ENCODE measurements around the gene TNFAIP6. TPM values are rescaled to one million over a fixed set of nuclear protein-coding genes. Genes with fewer than 3 reads are reported as not detected.
A peak's percentile ranks its signal among the peaks of the same experiment; 100 is the strongest.

TNFAIP6 gene
- total and polyA plus RNA-seq, 10 of the 15 experiments (the other 5 are each of a cell fraction or from before 2014, with no cell fraction given) = 0.68 to 5.7 (median 1.3) TPM

DNA sequence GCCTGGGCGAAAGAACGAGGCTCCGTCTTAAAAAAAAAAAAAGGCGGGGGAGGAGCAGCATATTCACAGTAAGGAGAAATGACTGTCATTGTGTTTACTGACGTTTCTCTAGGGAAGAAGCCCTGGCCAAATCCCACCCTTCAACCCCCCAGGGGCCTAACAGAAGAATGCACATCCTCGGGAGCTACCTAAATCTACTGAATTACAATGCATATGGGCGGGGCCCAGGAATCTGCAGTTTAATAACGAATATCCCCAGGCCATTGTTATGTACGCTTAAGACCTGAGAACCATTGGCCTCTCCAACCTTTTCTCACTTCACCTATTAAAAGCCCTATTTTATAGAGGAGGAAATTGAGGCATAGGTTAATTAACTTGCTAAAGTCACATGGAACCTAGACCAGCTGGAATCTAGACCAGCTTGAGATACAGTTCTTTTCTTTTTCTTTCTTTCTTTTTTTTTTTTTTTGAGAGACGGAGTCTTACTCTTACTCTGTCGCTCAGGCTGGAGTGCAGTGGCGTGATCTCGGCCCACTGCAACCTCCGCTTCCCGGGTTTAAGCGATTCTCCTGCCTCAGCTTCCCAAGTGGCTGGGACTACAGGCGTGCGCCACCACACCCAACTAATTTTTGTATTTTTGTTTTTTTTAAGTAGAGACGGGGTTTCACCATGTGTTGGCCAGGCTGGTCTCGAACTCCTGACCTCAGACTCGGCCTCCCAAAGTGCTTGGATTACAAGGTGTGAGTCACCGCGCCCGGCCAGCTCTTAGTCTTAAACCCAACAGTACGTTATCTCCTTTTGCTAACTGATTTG is 51.6 kb downstream of the TNFAIP6 start:
- ChIA-PET RAD21 (ENCODE audit: unreplicated experiment) (interaction anchor here (1.2 kb wide), 1 partner anchor 932 kb away, joined by 4 read pairs; no protein-coding TSS in a partner anchor), CTCF (interaction anchor here (0.6 to 1.8 kb wide), 3 partner anchors 28 to 808 kb away, joined by 3 to 6 read pairs (median 3); no protein-coding TSS in a partner anchor), SMC1A (ENCODE audit: uncharacterized antibody, unreplicated experiment) (no interaction called here), POLR2A (no interaction called here)
- 92% methylated on average over 23 of the region's 25 CpGs for WGBS (ENCODE audit: insufficient coverage, insufficient replicate concordance, low lambda C conversion rate, missing lambda C conversion rate)
- intact Hi-C loops (cut with micrococcal nuclease; ENCODE audit: unreplicated experiment) (no loop called here), in situ Hi-C loops (cut with MboI) (loop anchor here (25.0 kb wide), 2 partner anchors 122 to 1822 kb away; partner anchors contain the start of genes MMADHC and NMI)
- BruUV-seq (replicated peaks) = no TSS peak
- H3K27ac ChIP-seq (ENCODE audit: control insufficient read depth, insufficient read depth) = peak overlapping the region; percentile 91; the same call in 1 of the 2 replicates
- peaks cover 0 to 8% of the 10 kb centered on the region in 2 experiments for H3K36me3 ChIP-seq (ENCODE audit: control insufficient read depth in 2 of 2, insufficient read depth in 2 of 2, low read length in 1 of 2)
- H3K9ac ChIP-seq (ENCODE audit: control insufficient read depth, insufficient read depth, low read length) = peak overlapping the region; percentile 85; the same call in 1 of the 2 replicates
- no peak for FAIRE-seq
- no peaks in the 10 kb centered on the region for H3K9me3 ChIP-seq (replicated peaks; ENCODE audit: control insufficient read depth, insufficient read depth, low read length)
- DNase-seq (ENCODE audit: low read depth, low spot score) = no peak
- peak overlapping the region; percentile 96 for H2AFZ ChIP-seq (ENCODE audit: control insufficient read depth, low read depth, low read length)
- H3K27me3 ChIP-seq (replicated peaks in 1 of 2; ENCODE audit: control insufficient read depth in 2 of 2, insufficient read depth in 2 of 2, low read length in 1 of 2) = no peaks in the 10 kb centered on the region; a peak in 1 of 4 replicates
- no peaks in the 10 kb centered on the region for H4K20me1 ChIP-seq (ENCODE audit: control insufficient read depth, insufficient read depth)
- TF ChIP-seq, protein P1, sequence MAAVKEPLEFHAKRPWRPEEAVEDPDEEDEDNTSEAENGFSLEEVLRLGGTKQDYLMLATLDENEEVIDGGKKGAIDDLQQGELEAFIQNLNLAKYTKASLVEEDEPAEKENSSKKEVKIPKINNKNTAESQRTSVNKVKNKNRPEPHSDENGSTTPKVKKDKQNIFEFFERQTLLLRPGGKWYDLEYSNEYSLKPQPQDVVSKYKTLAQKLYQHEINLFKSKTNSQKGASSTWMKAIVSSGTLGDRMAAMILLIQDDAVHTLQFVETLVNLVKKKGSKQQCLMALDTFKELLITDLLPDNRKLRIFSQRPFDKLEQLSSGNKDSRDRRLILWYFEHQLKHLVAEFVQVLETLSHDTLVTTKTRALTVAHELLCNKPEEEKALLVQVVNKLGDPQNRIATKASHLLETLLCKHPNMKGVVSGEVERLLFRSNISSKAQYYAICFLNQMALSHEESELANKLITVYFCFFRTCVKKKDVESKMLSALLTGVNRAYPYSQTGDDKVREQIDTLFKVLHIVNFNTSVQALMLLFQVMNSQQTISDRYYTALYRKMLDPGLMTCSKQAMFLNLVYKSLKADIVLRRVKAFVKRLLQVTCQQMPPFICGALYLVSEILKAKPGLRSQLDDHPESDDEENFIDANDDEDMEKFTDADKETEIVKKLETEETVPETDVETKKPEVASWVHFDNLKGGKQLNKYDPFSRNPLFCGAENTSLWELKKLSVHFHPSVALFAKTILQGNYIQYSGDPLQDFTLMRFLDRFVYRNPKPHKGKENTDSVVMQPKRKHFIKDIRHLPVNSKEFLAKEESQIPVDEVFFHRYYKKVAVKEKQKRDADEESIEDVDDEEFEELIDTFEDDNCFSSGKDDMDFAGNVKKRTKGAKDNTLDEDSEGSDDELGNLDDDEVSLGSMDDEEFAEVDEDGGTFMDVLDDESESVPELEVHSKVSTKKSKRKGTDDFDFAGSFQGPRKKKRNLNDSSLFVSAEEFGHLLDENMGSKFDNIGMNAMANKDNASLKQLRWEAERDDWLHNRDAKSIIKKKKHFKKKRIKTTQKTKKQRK (IDR thresholded peaks at IDR 0.05; ENCODE audit: low read depth, low read length) = no peak
- TF ChIP-seq STAT3 (IDR thresholded peaks at IDR 0.05; ENCODE audit: low read depth, low read length) (no peak), RBBP5 (conservative IDR thresholded peaks at IDR 0.05) (no peak), IKZF1 (conservative IDR thresholded peaks at IDR 0.05) (no peak)
- peak overlapping the region; percentile 75 for H3K4me2 ChIP-seq (ENCODE audit: control insufficient read depth, insufficient read depth)
- H3K79me2 ChIP-seq (ENCODE audit: control insufficient read depth, insufficient read depth, low read length) = peaks cover 38% of the 10 kb centered on the region
- peak overlapping the region; percentile 97 for H3K4me3 ChIP-seq
- ATAC-seq = no peak
- no peaks in the 10 kb centered on the region for H3K4me1 ChIP-seq (ENCODE audit: control insufficient read depth, insufficient read depth, low read length)

Data from GM12878 (cell line).